Testis (tissue), 3 donors: ENCODE measurements around the gene MRPL28. TPM values are rescaled to one million over a fixed set of nuclear protein-coding genes. Genes with fewer than 3 reads are reported as not detected.
"Not testable (repeated sequence)": the region's sequence is repeated elsewhere in the genome, so short reads cannot be mapped to it uniquely, and the experiment has no call there.

Experiments
- DNase-seq: peaks from one replicate; pipeline ENCODE4 v3.0.0-alpha.2; 2019
- H3K27ac ChIP-seq, 2 donors: fragments of 200-600 bp; sonication (generic); one replicate each; pipeline ENCODE4 v1.5.1; 2019
- H3K27me3 ChIP-seq: fragments of 200-600 bp; sonication (generic); one replicate; pipeline ENCODE4 v1.5.1; 2019
- H3K36me3 ChIP-seq: fragments of 200-600 bp; sonication (generic); one replicate; pipeline ENCODE4 v1.5.1; 2017; ENCODE audit warnings: low read depth; ENCODE audit errors: missing control alignments
- H3K4me1 ChIP-seq: fragments of 200-600 bp; sonication (generic); one replicate; pipeline ENCODE4 v1.5.1; 2019
- H3K4me3 ChIP-seq, 2 donors: fragments of 200-600 bp; sonication (generic); one replicate each; pipeline ENCODE4 v1.5.1; 2017 to 2019
- H3K9me3 ChIP-seq: fragments of 200-600 bp; sonication (generic); one replicate; pipeline ENCODE4 v1.5.1; 2017
- CTCF ChIP-seq, 3 experiments: fragments of 450-650 bp in 2 of 3; fragments of 200-600 bp in 1 of 3; sonication (generic) in 1 of 3; IDR thresholded peaks; one replicate each; pipeline ENCODE4 v1.5.1; 2016 to 2019; ENCODE audit warnings: antibody characterized with exemption in 3 of 3, mild to moderate bottlenecking in 2 of 3, moderate library complexity in 1 of 3
- POLR2A ChIP-seq: fragments of 450-650 bp; IDR thresholded peaks from one replicate; pipeline ENCODE4 v1.6.1; 2017; ENCODE audit warnings: antibody characterized with exemption, mild to moderate bottlenecking, moderate library complexity
- WGBS, 2 donors: methylation state at CpG; one replicate each; pipeline ENCODE4 v1.1.5; 2018; 5-methylcytosine and 5-hydroxymethylcytosine counted together
- intact Hi-C: fragments of 100-400 bp; cut with DNase I; formaldehyde crosslinking; loops from one replicate; pipeline ENCODE4 v1.15.1; 2023; ENCODE audit warnings: low total_unique reads
- polyA plus RNA-seq: library from polyadenylated mRNA; stranded (reverse); fragments of 350-450 nt; fragmentation: Illumina TruSeq; extraction: RNeasy Lipid Tissue Mini Kit (QIAGEN cat#74804); gene quantifications from one replicate; pipeline ENCODE4 v1.2.3, GENCODE V29; 2014; ENCODE audit warnings: low read depth, low replicate concordance; ENCODE audit not compliant: insufficient read depth
- total RNA-seq, 2 donors: library from RNA; depleted of rRNA; stranded (reverse); fragments of >200 nt; gene quantifications; one replicate each; pipeline ENCODE4 v1.2.3, GENCODE V29; 2016

Gene MRPL28
- total and polyA plus RNA-seq, 3 donors from 2014 or later = 108 to 161 (median 119) TPM

DNA sequence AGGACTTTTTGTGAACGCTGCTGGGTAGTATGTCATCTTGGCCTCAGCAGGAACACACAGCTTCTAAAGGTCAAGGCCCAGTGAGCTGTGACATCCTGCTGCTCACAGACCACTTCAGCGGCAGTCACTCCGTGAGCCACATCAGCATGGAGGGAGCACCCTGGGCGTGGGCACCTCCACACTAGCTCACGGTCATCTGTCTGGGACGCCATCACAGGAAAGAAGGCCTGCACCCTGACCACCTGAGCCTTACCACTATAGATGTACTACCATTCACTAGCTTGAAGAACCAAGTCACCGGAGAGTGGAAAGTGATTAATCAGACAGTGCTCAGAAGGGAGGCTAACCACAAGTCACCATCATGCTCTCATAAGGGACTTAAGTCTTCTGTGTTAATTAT lies 21.1 kb downstream of the MRPL28 start:
- Histone ChIP-seq H3K27me3 (no peaks in the 10 kb centered on the region), H3K36me3 (no peaks in the 10 kb centered on the region), H3K4me3 (no peak overlapping the region), H3K27ac (no peak overlapping the region), H3K9me3 (no peaks in the 10 kb centered on the region), H3K4me1 (no peaks in the 10 kb centered on the region)
- DNase-seq = no peak
- intact Hi-C loops = no loop called here
- TF ChIP-seq CTCF (IDR thresholded peaks at IDR 0.05) = no peak
- no peak for TF ChIP-seq POLR2A
- WGBS, 2 donors = 77 to 80% methylated on average over 4 to 7 of the region's 7 CpGs

GRCh38 chr16:348495-348894 lies 21.8 kb downstream of the MRPL28 start:
- H3K4me1 ChIP-seq, H3K4me3 ChIP-seq, H3K27ac ChIP-seq, H3K36me3 ChIP-seq, DNase-seq, H3K9me3 ChIP-seq, intact Hi-C loops, H3K27me3 ChIP-seq: not testable (repeated sequence)
- WGBS, 2 donors = 86 to 98% methylated on average over 8 to 10 of the region's 10 CpGs

DNA sequence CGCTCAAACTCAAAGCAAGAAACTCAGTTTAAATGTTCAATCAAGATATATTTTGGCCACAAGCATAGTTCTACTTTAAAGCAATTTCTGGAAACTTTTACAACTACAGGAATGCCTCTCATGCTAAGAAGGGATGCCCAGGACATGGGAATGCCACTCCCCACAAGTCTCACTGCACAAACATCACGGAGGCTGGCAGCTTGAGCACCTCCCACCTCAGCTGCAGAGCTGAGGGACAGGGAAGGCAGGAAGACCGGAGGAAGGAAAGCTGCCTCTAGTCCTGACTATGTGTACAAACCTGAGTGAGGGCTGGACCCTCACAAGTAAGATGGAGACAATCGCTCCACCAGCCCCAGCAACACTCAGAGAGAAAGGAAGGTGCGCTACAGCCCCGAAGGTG lies 23.1 kb downstream of the MRPL28 start:
- H3K36me3 ChIP-seq = no peaks in the 10 kb centered on the region
- no peak for TF ChIP-seq CTCF (IDR thresholded peaks at IDR 0.05)
- TF ChIP-seq POLR2A = no peak
- H3K4me1 ChIP-seq = no peaks in the 10 kb centered on the region
- intact Hi-C loops = no loop called here
- 80 to 95% methylated on average over 3 to 6 of the region's 6 CpGs for WGBS, 2 donors
- DNase-seq = no peak
- H3K4me3 ChIP-seq = no peak overlapping the region
- no peaks in the 10 kb centered on the region for H3K27me3 ChIP-seq
- no peaks in the 10 kb centered on the region for H3K9me3 ChIP-seq
- no peak overlapping the region for H3K27ac ChIP-seq

DNA sequence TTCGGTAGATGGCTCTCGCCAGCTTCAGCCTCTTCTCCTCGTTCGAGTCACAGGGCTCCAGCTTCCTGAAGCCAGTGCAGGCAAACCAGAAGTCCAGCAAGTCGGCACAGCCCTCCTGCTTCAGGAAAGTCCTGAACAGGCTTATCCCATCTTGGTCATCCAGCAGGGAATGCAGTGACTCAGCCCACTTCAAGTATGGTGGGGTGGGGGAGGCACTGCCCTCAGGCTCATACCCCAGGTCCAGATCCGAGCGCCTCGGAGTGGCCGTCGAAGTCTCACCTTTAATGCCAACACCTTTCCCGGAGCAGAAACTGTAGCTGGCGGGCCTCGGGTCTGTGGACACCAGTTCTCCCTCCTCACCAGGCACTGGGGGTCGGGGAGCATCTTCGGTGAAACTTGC lies 23.8 kb downstream of the MRPL28 start:
- Histone ChIP-seq H3K9me3 (no peaks in the 10 kb centered on the region), H3K27ac (no peak overlapping the region), H3K4me1 (no peaks in the 10 kb centered on the region), H3K36me3 (no peaks in the 10 kb centered on the region), H3K4me3 (no peak overlapping the region), H3K27me3 (no peaks in the 10 kb centered on the region)
- DNase-seq = no peak
- no peak for TF ChIP-seq POLR2A
- no peak for TF ChIP-seq CTCF (IDR thresholded peaks at IDR 0.05)
- intact Hi-C loops = no loop called here
- 94 to 97% methylated on average over 15 of the region's 15 CpGs for WGBS, 2 donors

DNA sequence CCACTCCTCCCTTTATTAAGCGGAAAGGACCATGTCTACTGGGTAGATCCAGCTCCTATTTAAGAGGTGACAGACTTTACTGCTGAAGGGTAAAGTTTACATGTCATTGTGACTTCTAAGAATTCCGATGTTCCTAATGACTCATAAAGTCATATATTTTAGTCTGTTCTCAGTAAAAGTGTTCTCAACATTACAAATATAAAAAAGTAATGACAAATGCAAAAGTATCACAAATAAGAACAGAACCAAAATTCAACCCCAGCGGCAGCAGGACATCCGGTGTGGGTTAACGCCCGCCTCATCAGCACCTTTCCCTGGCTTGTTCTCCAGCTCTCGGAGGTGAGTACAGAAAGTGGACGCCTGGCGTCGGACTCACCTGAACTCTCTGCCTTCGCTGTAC lies 24.6 kb downstream of the MRPL28 start:
- no peaks in the 10 kb centered on the region for H3K4me1 ChIP-seq
- WGBS, 2 donors = 94 to 97% methylated on average over 11 of the region's 11 CpGs
- H3K4me3 ChIP-seq = no peak overlapping the region
- H3K36me3 ChIP-seq = no peaks in the 10 kb centered on the region
- no peaks in the 10 kb centered on the region for H3K27me3 ChIP-seq
- H3K27ac ChIP-seq = no peak overlapping the region
- no peaks in the 10 kb centered on the region for H3K9me3 ChIP-seq
- TF ChIP-seq POLR2A (no peak), CTCF (IDR thresholded peaks at IDR 0.05) (no peak)
- intact Hi-C loops = no loop called here
- DNase-seq = no peak
